BJ (cell line): ENCODE measurements around the gene ERCC5. TPM values are rescaled to one million over a fixed set of nuclear protein-coding genes. Genes with fewer than 3 reads are reported as not detected.

ENCODE experiments used
- CTCF ChIA-PET: fragments of 350-600 bp; formaldehyde crosslinking; extraction: SDS; loops from one replicate; lab custom pipeline; 2021; ENCODE audit warnings: antibody characterized with exemption, inconsistent platforms; lab: Yijun Ruan, JAX
- POLR2A ChIA-PET: fragments of 300-600 bp; sonication (Branson Sonifier 250); formaldehyde crosslinking; extraction: SDS; loops from one replicate; lab custom pipeline; 2021; ENCODE audit warnings: antibody characterized with exemption; lab: Charles Lee
- DNase-seq: peaks from one replicate; pipeline ENCODE4 v3.0.0-alpha.2; 2011; ENCODE audit warnings: low read depth
- H3K27me3 ChIP-seq: 2 replicates; pipeline ENCODE4 v1.6.0; 2011; ENCODE audit warnings: low read length; ENCODE audit not compliant: control insufficient read depth, insufficient read depth
- H3K36me3 ChIP-seq: 2 replicates; pipeline ENCODE4 v1.5.1; 2011; ENCODE audit warnings: low read length; ENCODE audit not compliant: control insufficient read depth, insufficient read depth
- H3K4me3 ChIP-seq: 2 replicates; pipeline ENCODE4 v1.5.1; 2011; ENCODE audit warnings: low read depth, mild to moderate bottlenecking, control low read depth, low read length
- polyA plus RNA-seq: library from polyadenylated mRNA; depleted of rRNA; stranded (reverse); fragments of >200 nt; gene quantifications from 2 replicates; pipeline ENCODE4 v1.2.3, GENCODE V29; 2011
- TF ChIP-seq, protein P1 (sequence below): IDR thresholded peaks from 2 replicates; pipeline ENCODE4 v1.5.1; 2011; ENCODE audit warnings: low read depth, mild to moderate bottlenecking, control low read depth, inconsistent platforms, low read length, moderate library complexity; ENCODE audit not compliant: insufficient read depth

Gene ERCC5
- polyA plus RNA-seq, 1 experiment, result 21.7 TPM

DNA sequence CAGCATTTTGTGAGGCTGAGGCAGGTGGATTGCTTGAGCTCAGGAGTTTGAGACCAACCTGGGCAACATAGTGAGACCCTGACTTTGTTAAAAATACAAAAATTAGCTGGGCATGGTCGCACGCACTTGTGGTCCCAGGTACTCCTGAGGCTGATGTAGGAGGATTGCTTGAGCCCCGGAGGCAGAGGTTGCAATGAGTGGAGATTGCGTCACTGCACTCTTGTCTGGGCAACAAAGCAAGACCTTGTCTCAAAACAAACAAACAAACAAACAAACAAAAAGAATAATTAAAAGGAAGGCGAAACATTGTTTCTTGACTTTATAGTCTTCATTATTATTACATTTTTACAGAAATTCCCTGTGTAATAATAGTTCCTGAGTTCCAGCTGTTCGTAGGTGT, 31.0 kb upstream of the ERCC5 start:
- CTCF ChIA-PET, result interaction anchor here (0.9 to 1.6 kb wide), 5 partner anchors 10 to 235 kb away, joined by 3 to 7 read pairs (median 3); no protein-coding TSS in a partner anchor
- TF ChIP-seq, protein P1, sequence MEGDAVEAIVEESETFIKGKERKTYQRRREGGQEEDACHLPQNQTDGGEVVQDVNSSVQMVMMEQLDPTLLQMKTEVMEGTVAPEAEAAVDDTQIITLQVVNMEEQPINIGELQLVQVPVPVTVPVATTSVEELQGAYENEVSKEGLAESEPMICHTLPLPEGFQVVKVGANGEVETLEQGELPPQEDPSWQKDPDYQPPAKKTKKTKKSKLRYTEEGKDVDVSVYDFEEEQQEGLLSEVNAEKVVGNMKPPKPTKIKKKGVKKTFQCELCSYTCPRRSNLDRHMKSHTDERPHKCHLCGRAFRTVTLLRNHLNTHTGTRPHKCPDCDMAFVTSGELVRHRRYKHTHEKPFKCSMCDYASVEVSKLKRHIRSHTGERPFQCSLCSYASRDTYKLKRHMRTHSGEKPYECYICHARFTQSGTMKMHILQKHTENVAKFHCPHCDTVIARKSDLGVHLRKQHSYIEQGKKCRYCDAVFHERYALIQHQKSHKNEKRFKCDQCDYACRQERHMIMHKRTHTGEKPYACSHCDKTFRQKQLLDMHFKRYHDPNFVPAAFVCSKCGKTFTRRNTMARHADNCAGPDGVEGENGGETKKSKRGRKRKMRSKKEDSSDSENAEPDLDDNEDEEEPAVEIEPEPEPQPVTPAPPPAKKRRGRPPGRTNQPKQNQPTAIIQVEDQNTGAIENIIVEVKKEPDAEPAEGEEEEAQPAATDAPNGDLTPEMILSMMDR, result no peak
- DNase-seq, result no peak
- Histone ChIP-seq H3K27me3 (no peaks in the 10 kb centered on the region), H3K36me3 (no peaks in the 10 kb centered on the region; the same call in 1 of the 2 replicates), H3K4me3 (no peak overlapping the region)
- POLR2A ChIA-PET, result no interaction called here

DNA sequence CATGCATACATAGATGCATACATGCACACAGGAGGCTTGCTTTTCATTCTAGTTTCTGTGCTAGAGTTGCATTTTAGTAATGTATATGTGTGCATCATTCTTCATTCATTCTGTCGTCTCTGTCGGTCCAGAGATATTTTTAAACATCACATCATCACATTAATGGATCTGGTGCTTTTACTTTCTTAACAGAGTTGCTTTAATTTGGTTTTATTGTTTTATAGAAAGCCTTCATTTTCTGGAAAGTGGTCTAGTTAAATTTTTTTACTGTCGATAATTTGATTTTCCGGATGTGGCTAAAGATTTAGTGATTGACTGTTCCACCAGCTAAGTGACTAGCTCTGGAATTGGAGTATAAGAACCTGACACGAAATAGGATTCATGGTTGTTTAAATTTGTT, 30.0 kb upstream of the ERCC5 start:
- Histone ChIP-seq H3K27me3 (no peaks in the 10 kb centered on the region), H3K4me3 (no peak overlapping the region), H3K36me3 (no peaks in the 10 kb centered on the region; the same call in 1 of the 2 replicates)
- ChIA-PET POLR2A (no interaction called here), CTCF (interaction anchor here (1.2 to 1.4 kb wide), 2 partner anchors 10 to 236 kb away, joined by 3 read pairs; no protein-coding TSS in a partner anchor)
- TF ChIP-seq, protein P1, result no peak
- DNase-seq, result no peak

DNA sequence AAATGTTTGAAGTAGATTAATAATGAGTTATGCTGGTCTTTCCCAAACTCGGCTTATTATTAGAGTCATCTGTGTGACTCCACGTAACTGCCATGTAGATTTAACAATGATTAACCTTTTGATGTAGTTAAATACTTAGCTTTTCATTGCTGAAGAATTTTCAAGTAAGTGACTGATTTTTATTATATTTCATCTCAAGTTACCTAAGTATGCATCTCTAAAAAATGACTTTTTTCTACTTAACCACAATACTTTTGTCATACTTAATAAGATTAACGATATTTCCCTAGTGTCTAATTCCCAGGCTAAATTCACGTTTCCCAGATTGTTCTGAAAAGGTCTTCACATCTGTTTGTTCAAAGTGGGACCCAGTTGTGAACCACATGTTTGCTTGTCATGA, 29.1 kb upstream of the ERCC5 start:
- POLR2A ChIA-PET, result interaction anchor here (0.7 kb wide), 1 partner anchor 95 kb away, joined by 3 read pairs; no protein-coding TSS in a partner anchor
- TF ChIP-seq, protein P1, result no peak
- no peak overlapping the region for H3K4me3 ChIP-seq
- H3K36me3 ChIP-seq, result no peaks in the 10 kb centered on the region; the same call in 1 of the 2 replicates
- DNase-seq, result no peak
- CTCF ChIA-PET, result interaction anchor here (0.8 to 2.0 kb wide), 2 partner anchors 16 to 62 kb away, joined by 5 read pairs; no protein-coding TSS in a partner anchor
- no peaks in the 10 kb centered on the region for H3K27me3 ChIP-seq

DNA sequence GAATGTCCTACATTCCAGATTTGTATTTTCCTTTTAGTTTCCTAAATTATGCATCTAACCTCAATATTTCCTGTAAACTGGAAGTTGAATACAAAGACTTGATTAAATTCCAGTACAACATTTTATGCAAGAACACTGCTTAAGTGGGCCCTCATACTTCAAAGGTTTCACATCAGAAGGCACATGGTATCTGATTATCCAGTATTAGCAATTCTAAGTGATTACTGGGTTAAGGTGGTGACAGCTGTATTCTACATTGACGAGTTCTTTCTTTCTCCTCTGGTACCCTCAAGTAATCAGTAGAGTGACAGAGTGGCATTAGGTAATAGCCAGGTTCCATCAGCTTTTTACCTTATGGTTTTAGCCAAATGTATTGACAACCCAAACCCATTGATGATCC, 28.6 kb upstream of the ERCC5 start:
- no peak for DNase-seq
- TF ChIP-seq, protein P1, result no peak
- Histone ChIP-seq H3K27me3 (no peaks in the 10 kb centered on the region), H3K4me3 (no peak overlapping the region), H3K36me3 (no peaks in the 10 kb centered on the region; the same call in 1 of the 2 replicates)
- ChIA-PET POLR2A (no interaction called here), CTCF (interaction anchor here (0.8 to 2.0 kb wide), 2 partner anchors 17 to 62 kb away, joined by 5 read pairs; no protein-coding TSS in a partner anchor)

DNA sequence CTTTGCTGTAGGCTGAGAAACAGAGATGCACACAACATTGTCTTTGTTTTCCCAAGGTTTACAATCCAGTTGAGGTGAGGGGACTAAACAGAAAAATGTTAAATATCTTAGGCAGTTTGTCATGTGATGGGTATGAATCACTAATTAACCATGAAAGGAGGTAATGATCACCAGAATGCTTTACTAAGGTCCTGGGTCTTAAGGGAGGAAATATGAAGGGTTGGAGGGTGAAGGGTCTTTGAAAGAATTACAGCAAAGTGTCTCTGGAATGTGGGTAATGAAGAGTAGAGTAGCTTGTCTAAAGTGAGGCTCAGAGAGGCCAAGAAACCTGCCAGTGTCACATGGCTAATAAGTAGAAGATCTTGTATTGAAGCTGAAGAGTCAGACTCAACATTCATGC, 27.9 kb upstream of the ERCC5 start:
- ChIA-PET POLR2A (no interaction called here), CTCF (interaction anchor here (2.0 kb wide), 1 partner anchor 17 kb away, joined by 5 read pairs; no protein-coding TSS in a partner anchor)
- Histone ChIP-seq H3K36me3 (peaks cover 2% of the 10 kb centered on the region), H3K27me3 (no peaks in the 10 kb centered on the region), H3K4me3 (no peak overlapping the region)
- TF ChIP-seq, protein P1, result no peak
- DNase-seq, result no peak
